ENCODE results near the gene NCOR1. TPM values are rescaled to one million over a fixed set of nuclear protein-coding genes. Genes with fewer than 3 reads are reported as not detected.

NCOR1 gene
- total and polyA plus RNA-seq, 2 of the 13 experiments (the other 11 are each of a cell fraction or from before 2014, with no cell fraction given), result 57.0 to 71.7 TPM

- TF ChIP-seq HIC2 (CRISPR knock-in tag; IDR thresholded peaks at IDR 0.05; ENCODE audit: low read depth) (no peak), GPN1 (CRISPR knock-in tag; IDR thresholded peaks at IDR 0.05; ENCODE audit: borderline replicate concordance) (0 out of 2 replicates have a peak, but pooled peaks have one; percentile 56), MYPOP (CRISPR knock-in tag; IDR thresholded peaks at IDR 0.05) (peak; percentile 95), SMARCE1 (IDR thresholded peaks at IDR 0.05; ENCODE audit: borderline replicate concordance) (no peak), ZNF142 (CRISPR knock-in tag; IDR thresholded peaks at IDR 0.05) (peak; percentile 79), POGZ (CRISPR knock-in tag; IDR thresholded peaks at IDR 0.05) (peak; percentile 96), ZNF674 (CRISPR knock-in tag; IDR thresholded peaks at IDR 0.05; ENCODE audit: low read depth) (peak; percentile 50; the same call in 1 of the 2 replicates), RFX3 (CRISPR knock-in tag; IDR thresholded peaks at IDR 0.05) (peak; percentile 48; the same call in 1 of the 2 replicates), SMAD1 (CRISPR knock-in tag; IDR thresholded peaks at IDR 0.05; ENCODE audit: borderline replicate concordance, low read depth) (peak; percentile 70; the same call in 1 of the 2 replicates)
- TF ChIP-seq, protein P1, sequence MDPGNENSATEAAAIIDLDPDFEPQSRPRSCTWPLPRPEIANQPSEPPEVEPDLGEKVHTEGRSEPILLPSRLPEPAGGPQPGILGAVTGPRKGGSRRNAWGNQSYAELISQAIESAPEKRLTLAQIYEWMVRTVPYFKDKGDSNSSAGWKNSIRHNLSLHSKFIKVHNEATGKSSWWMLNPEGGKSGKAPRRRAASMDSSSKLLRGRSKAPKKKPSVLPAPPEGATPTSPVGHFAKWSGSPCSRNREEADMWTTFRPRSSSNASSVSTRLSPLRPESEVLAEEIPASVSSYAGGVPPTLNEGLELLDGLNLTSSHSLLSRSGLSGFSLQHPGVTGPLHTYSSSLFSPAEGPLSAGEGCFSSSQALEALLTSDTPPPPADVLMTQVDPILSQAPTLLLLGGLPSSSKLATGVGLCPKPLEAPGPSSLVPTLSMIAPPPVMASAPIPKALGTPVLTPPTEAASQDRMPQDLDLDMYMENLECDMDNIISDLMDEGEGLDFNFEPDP (CRISPR knock-in tag; conservative IDR thresholded peaks at IDR 0.05), result no peak
- TF ChIP-seq, protein P2, sequence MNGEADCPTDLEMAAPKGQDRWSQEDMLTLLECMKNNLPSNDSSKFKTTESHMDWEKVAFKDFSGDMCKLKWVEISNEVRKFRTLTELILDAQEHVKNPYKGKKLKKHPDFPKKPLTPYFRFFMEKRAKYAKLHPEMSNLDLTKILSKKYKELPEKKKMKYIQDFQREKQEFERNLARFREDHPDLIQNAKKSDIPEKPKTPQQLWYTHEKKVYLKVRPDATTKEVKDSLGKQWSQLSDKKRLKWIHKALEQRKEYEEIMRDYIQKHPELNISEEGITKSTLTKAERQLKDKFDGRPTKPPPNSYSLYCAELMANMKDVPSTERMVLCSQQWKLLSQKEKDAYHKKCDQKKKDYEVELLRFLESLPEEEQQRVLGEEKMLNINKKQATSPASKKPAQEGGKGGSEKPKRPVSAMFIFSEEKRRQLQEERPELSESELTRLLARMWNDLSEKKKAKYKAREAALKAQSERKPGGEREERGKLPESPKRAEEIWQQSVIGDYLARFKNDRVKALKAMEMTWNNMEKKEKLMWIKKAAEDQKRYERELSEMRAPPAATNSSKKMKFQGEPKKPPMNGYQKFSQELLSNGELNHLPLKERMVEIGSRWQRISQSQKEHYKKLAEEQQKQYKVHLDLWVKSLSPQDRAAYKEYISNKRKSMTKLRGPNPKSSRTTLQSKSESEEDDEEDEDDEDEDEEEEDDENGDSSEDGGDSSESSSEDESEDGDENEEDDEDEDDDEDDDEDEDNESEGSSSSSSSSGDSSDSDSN (CRISPR knock-in tag; IDR thresholded peaks at IDR 0.05), result peak; percentile 99
- TF ChIP-seq, protein P3, sequence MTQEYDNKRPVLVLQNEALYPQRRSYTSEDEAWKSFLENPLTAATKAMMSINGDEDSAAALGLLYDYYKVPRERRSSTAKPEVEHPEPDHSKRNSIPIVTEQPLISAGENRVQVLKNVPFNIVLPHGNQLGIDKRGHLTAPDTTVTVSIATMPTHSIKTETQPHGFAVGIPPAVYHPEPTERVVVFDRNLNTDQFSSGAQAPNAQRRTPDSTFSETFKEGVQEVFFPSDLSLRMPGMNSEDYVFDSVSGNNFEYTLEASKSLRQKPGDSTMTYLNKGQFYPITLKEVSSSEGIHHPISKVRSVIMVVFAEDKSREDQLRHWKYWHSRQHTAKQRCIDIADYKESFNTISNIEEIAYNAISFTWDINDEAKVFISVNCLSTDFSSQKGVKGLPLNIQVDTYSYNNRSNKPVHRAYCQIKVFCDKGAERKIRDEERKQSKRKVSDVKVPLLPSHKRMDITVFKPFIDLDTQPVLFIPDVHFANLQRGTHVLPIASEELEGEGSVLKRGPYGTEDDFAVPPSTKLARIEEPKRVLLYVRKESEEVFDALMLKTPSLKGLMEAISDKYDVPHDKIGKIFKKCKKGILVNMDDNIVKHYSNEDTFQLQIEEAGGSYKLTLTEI (CRISPR knock-in tag; conservative IDR thresholded peaks at IDR 0.05), result peak; percentile 34; the same call in 1 of the 2 replicates
Observed at GRCh38 chr17:15999141-15999973, 216.0 kb downstream of the NCOR1 start, which contains the start of the genes TTC19 and ZSWIM7 (continued).
